ENCODE data around the gene SPEM3. TPM values are rescaled to one million over a fixed set of nuclear protein-coding genes. Genes with fewer than 3 reads are reported as not detected.
A peak's percentile ranks its signal among the peaks of the same experiment; 100 is the strongest.

The SPEM3 gene
- total RNA-seq, 1 donor from 2014 or later, result not detected

- DNase-seq (ENCODE audit: low read depth in 2 of 2), result no peak
Measured at GRCh38 chr17:7421186-7421585, 7.5 kb upstream of the SPEM3 start.

- no peak for DNase-seq (ENCODE audit: low read depth in 2 of 2)
Measured at GRCh38 chr17:7423679-7424078, 5.0 kb upstream of the SPEM3 start.

DNA sequence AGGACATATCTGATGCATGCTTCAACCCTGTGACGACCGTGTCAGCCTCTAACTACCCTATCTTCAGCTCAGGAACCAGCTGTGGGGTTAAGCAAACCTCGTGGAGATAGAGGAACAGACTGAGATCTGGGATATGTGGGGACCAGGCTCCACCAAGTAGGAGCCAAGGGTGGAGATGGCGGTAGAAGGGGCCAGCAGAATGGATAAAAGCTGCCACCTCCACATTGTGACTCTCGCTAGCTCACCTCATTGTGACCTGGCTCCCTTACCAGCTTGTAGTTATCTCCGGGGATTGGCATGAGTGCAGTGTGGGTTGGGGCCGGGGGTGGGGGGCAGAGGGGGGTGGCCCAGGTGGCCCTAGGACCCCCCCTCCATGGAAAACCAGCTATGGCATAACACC lies 3.3 kb upstream of the SPEM3 start, which contains the start of gene SPEM2:
TSS of gene SPEM2 (plus strand) at position 301 of the 400 bp plus-strand sequence. CDS start at position 374, 73 bp downstream.
- no peak for DNase-seq (ENCODE audit: low read depth in 2 of 2)

GRCh38 chr17:7425756-7426155 lies 2.9 kb upstream of the SPEM3 start:
- DNase-seq (ENCODE audit: low read depth in 2 of 2), result no peak

- no peak for DNase-seq (ENCODE audit: low read depth in 2 of 2)
Measured at GRCh38 chr17:7426203-7426863, 2.3 kb upstream of the SPEM3 start.

GRCh38 chr17:7426896-7427489 lies 1.7 kb upstream of the SPEM3 start:
- no peak for DNase-seq (ENCODE audit: low read depth in 2 of 2)

DNA sequence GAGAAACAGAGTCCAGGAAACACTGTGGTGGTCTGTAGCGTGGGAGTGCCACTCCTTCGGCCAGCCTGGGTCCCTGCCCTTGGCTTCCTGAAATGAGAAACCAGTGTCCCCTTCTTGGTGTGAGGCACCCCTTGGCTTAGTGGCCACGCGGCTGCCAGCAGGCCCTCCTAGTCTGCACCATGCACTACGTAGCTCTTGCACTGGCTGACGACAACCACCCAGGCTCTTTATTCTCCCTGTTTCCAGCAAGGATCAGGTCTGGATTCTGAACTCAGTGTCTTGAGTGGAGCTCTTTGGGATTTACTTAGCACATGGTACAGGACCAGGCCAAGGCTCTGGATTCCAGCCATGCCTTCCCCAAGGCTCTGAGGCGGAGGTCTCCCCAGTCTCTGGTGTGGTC lies 1.1 kb upstream of the SPEM3 start:
- DNase-seq (ENCODE audit: low read depth in 2 of 2), result no peak

- no peak for DNase-seq (ENCODE audit: low read depth in 2 of 2)
Measured at GRCh38 chr17:7429722-7430121, 1.1 kb downstream of the SPEM3 start.

- DNase-seq (ENCODE audit: low read depth in 2 of 2), result no peak
Measured at GRCh38 chr17:7431231-7431630, 2.6 kb downstream of the SPEM3 start.

GRCh38 chr17:7432296-7432695 lies 3.6 kb downstream of the SPEM3 start:
- DNase-seq (ENCODE audit: low read depth in 2 of 2), result no peak

GRCh38 chr17:7435676-7436555 lies 7.3 kb downstream of the SPEM3 start:
- peak in 1 of 2 donors; percentile 39 for DNase-seq (ENCODE audit: low read depth in 2 of 2)

GRCh38 chr17:7436556-7437368 lies 8.1 kb downstream of the SPEM3 start:
- peak; percentile 71 to 92 for DNase-seq (ENCODE audit: low read depth in 2 of 2)

DNA sequence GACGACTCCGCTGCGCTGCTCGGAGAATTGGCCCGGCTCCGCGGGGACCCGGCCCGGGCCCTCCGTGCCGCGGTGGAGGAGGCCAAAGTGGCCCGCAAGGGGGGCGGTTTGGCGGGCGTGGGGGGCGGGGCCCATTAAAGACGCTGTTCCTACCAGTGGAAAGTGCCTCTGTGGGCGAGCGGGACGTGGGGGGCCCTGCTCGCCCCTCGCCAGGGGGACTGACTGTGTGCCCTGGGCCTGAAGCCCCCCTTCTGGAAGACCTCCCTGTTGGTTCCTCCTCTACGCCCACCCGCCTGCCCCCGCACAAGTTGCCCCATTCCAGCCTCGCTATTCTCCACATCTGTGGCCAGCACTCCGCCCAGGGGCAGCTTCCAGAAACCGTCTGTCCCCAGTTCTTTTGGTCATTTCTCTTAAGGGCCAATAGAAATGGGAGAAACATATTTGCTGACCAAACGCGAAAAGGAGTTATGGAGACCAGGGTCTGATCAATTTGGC lies 8.8 kb downstream of the SPEM3 start:
- DNase-seq (ENCODE audit: low read depth in 2 of 2), result no peak

- peak in 1 of 2 donors; percentile 18 for DNase-seq (ENCODE audit: low read depth in 2 of 2)
Measured at GRCh38 chr17:7437950-7438614, 9.4 kb downstream of the SPEM3 start.

DNA sequence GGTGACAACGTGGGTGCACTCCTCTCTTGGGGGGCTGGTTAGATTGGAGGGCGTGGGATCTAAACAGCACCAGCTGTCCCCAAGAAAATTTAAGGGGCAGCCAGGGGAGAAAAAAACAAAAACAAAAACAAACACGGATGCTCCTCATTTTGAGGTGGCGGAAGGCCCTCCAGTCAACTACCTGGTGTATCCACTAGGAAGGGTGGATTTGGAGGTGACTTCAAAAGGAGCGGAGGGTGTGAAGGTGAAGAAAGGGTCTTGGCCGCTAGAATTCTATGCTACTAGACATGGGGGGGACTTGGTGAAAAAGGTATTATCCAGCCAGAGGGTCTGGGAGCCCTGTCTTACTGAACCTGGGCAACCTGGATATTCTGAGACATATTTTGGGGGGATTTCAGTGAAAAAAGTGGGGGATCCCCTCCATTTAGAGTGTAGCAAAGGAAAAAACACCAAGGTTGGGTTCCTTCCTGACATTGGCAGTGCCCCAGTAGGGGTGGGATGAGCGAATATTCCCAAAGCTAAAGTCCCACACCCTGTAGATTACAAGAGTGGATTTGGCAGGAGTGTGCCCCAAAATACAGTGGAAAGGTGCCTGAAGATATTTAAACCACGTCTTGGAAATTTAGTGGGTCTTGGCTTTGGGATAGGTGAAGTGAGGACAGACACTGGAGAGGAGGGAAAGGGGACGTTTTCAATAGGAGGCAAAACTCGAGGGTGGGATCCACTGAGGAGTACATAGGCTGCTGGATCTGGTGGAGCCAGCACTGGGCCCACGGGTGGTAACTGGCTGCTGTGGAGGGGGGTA lies 10.2 kb downstream of the SPEM3 start:
- DNase-seq (ENCODE audit: low read depth in 2 of 2), result no peak

DNA sequence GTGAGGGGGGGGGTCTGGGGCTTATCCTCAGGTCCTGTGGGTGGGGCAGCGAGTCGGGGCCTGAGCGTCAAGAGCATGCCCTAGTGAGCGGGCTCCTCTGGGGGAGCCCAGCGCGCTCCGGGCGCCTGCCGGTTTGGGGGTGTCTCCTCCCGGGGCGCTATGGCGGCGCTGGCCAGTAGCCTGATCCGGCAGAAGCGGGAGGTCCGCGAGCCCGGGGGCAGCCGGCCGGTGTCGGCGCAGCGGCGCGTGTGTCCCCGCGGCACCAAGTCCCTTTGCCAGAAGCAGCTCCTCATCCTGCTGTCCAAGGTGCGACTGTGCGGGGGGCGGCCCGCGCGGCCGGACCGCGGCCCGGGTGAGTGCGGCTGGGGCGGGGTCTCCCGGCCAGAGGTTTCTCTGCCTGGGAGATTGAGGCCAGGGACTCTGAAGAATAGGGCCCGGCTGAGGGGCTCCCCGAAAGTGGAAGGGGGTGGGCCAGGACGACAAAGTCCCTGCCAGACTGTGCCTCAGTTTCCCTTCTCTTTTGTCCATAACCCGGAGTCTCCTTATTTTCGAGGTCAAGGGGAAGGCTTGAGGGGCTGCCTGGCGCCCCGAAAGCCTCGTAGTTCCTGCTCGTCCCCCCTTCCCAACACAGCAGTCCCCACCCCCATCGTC lies 10.9 kb downstream of the SPEM3 start, which contains the start of gene FGF11:
TSS of gene FGF11 (plus strand) at position 51 of the 651 bp plus-strand sequence. CDS start at position 160, 109 bp downstream.
- no peak for DNase-seq (ENCODE audit: low read depth in 2 of 2)

DNA sequence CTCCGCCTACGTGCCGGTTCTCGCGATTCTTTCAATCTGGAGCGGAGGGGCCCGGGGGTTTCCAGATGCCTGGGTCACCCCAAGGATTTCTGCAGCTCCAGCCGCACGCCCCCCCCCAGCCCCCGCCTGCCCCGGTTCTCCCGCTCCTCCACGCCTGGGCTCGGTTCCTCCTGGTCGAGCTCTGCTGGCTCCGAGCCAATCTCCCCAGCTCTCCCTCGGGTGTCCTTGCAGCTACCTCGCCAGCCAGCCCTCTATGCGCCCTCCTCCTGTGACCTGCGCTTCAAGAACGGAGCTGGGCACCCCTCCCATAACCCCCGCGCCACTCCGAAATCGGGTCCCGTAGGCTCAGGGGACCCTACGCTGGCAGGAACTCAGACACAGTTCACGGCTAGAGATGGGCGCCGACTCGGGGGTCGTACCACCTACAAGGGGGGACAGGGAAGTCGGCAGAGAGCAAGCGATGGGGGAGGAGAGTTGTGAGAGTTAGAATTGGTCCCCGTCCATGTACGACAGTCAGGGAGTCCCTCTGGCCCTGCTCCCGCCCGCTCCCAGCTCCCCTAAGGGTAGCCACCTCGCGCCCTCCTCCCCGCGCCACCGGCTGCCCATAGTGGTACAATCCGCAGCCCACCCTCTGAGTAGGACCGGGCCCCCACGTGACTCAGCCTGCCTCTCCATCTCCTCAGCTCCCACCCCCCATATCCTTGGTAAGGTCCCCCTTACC lies 11.6 kb downstream of the SPEM3 start:
- DNase-seq (ENCODE audit: low read depth in 2 of 2), result peak in 1 of 2 donors; percentile 26

GRCh38 chr17:7440834-7441195 lies 12.2 kb downstream of the SPEM3 start:
- peak in 1 of 2 donors; percentile 33 for DNase-seq (ENCODE audit: low read depth in 2 of 2)

GRCh38 chr17:7441266-7441665 lies 12.6 kb downstream of the SPEM3 start:
- DNase-seq (ENCODE audit: low read depth in 2 of 2), result no peak
